ENCODE results near the gene STK16. TPM values are rescaled to one million over a fixed set of nuclear protein-coding genes. Genes with fewer than 3 reads are reported as not detected.
"Not testable (repeated sequence)": the region's sequence is repeated elsewhere in the genome, so short reads cannot be mapped to it uniquely, and the experiment has no call there.

The STK16 gene, protein sequence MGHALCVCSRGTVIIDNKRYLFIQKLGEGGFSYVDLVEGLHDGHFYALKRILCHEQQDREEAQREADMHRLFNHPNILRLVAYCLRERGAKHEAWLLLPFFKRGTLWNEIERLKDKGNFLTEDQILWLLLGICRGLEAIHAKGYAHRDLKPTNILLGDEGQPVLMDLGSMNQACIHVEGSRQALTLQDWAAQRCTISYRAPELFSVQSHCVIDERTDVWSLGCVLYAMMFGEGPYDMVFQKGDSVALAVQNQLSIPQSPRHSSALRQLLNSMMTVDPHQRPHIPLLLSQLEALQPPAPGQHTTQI
- total RNA-seq: 10.1 and 17.5 TPM in 2 replicates

GRCh38 chr2:219245148-219245898 lies at the start of gene STK16, which contains the start of gene GLB1L:
TSS of gene STK16 (plus strand) at chr2:219245479. CDS start at chr2:219246000, 521 bp downstream.
TSS of gene GLB1L (minus strand) at chr2:219245444. CDS start at chr2:219243573, 1,871 bp downstream.
- DNase-seq (ENCODE audit: low read depth): no peak
- H3K4me3 ChIP-seq (ENCODE audit: low read depth, low read length): peak within 1 kb of the TSS; percentile 96
- TF ChIP-seq, protein P1, sequence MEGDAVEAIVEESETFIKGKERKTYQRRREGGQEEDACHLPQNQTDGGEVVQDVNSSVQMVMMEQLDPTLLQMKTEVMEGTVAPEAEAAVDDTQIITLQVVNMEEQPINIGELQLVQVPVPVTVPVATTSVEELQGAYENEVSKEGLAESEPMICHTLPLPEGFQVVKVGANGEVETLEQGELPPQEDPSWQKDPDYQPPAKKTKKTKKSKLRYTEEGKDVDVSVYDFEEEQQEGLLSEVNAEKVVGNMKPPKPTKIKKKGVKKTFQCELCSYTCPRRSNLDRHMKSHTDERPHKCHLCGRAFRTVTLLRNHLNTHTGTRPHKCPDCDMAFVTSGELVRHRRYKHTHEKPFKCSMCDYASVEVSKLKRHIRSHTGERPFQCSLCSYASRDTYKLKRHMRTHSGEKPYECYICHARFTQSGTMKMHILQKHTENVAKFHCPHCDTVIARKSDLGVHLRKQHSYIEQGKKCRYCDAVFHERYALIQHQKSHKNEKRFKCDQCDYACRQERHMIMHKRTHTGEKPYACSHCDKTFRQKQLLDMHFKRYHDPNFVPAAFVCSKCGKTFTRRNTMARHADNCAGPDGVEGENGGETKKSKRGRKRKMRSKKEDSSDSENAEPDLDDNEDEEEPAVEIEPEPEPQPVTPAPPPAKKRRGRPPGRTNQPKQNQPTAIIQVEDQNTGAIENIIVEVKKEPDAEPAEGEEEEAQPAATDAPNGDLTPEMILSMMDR (conservative IDR thresholded peaks at IDR 0.05; ENCODE audit: low read depth, low read length): no peak

DNA sequence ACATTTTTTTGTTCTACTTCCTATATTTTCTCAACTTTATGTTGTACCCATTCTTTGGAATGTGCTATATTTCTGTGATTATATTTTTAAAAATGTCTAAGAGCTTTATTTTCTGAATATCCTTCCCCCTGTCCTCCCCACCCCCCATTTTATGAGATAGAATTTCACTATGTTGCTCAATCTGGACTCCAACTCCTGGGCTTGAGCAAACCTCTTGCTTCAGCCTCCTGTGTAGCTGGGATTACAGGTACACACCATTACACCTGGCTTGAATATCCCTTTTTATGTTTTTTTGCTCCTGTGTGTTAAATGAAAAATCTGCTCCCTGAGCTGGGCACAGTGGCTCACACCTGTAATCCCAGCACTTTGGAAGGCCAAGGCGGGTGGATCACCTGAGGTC lies 47.9 kb upstream of the STK16 start:
- H3K4me3 ChIP-seq (ENCODE audit: low read depth, low read length): no peak overlapping the region
- TF ChIP-seq, protein P1 (conservative IDR thresholded peaks at IDR 0.05; ENCODE audit: low read depth, low read length): no peak
- no peak for DNase-seq (ENCODE audit: low read depth)

GRCh38 chr2:219198974-219199373 lies 46.3 kb upstream of the STK16 start:
- H3K4me3 ChIP-seq (ENCODE audit: low read depth, low read length): no peak overlapping the region
- TF ChIP-seq, protein P1 (conservative IDR thresholded peaks at IDR 0.05; ENCODE audit: low read depth, low read length): no peak
- no peak for DNase-seq (ENCODE audit: low read depth)

- DNase-seq (ENCODE audit: low read depth): no peak
- H3K4me3 ChIP-seq (ENCODE audit: low read depth, low read length): no peak overlapping the region
- TF ChIP-seq, protein P1 (conservative IDR thresholded peaks at IDR 0.05; ENCODE audit: low read depth, low read length): no peak
These were observed 45.6 kb upstream of the STK16 start for GRCh38 chr2:219199470-219200211.

DNA sequence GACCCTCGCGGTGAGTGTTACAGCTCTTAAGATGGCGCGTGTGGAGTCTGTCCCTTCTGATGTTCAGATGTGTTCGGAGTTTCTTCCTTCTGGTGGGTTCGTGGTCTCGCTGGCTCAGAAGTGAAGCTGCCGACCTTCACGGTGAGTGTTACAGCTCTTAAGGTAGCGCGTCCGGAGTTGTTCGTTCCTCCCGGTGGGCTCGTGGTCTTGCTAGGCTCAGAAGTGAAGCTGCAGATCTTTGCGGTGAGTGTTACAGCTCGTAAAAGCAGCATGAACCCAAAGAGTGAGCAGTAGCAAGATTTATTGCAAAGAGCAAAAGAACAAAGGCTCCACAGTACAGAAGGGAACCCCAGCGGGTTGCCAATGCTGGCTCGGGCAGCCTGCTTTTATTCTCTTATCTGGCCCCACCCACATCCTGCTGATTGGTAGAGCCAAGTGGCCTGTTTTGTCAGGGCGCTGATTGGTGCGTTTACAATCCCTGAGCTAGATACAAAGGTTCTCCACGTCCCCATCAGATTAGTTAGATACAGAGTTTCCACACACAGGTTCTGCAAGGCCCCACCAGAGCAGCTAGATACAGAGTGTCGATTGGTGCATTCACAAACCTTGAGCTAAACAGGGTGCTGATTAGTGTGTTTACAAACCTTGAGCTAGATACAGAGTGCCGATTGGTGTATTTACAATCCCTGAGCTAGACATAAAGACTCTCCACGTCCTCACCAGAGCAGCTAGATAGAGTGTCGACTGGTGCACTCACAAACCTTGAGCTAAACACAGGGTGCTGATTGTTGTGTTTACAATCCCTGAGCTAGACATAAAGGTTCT lies 44.6 kb upstream of the STK16 start:
- not testable (repeated sequence) for DNase-seq (ENCODE audit: low read depth); H3K4me3 ChIP-seq (ENCODE audit: low read depth, low read length)

DNA sequence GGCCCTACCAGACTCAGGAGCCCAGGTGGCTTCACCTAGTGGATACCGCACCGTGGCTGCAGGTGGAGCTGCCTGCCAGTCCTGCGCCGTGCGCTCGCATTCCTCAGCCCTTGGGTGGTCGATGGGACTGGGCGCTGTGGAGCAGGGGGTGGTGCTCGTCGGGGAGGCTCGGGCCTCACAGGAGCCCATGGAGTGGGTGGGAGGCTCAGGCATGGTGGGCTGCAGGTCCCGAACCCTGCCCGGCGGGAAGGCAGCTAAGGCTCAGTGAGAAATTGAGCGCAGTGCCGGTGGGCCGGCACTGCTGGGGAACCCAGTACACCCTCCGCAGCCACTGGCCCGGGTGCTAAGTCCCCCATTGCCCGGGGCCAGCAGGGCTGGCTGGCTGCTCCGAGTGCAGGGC lies 43.9 kb upstream of the STK16 start:
- DNase-seq (ENCODE audit: low read depth); H3K4me3 ChIP-seq (ENCODE audit: low read depth, low read length): not testable (repeated sequence)

DNA sequence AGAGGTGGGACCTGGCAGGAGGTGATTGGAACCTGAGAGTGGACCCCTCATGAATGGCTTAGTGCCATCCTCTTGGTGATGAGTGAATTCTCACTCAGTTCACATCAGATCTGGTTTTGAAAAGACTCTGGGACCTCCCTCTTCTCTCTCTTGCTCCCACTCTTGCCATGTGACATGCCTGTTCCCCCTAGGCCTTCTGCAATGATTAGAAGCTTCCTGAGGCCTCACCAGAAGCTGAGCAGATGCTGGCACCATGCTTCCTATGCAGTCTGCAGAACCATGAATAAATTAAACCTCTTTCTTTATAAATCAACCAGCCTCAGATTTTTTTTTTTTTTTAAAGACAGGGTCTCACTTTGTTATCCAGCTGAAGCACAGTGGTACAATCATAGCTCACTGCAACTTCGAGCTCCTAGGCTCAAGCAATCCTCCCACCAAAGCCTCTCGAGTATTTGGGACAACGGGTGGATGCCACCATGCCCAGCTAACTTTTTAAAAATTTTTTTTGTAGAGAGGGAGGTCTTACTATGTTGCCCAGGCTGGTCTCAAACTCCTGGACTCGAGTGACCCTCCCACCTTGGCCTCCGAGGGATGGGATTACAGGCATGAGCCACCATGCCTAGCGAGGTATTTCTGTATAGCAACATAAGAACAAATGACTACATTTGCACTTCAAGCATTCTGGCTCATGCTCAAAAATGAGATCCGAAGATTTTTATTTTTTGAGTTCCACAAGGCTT lies 40.7 kb upstream of the STK16 start:
- no peak overlapping the region for H3K4me3 ChIP-seq (ENCODE audit: low read depth, low read length)
- DNase-seq (ENCODE audit: low read depth): no peak
- TF ChIP-seq, protein P1 (conservative IDR thresholded peaks at IDR 0.05; ENCODE audit: low read depth, low read length): no peak
